Left ventricle myocardium inferior (tissue), 1 donor: ENCODE data around the gene NR1D1. TPM values are rescaled to one million over a fixed set of nuclear protein-coding genes. Genes with fewer than 3 reads are reported as not detected.

ENCODE experiments used
- DNase-seq: peaks from one replicate; pipeline ENCODE4 v3.0.0-alpha.2; 2020
- H3K27ac ChIP-seq: fragments of 200-600 bp; replicated peaks from 2 replicates; pipeline ENCODE4 v1.8.0; 2021
- H3K27me3 ChIP-seq: fragments of 200-600 bp; 2 replicates; pipeline ENCODE4 v1.8.0; 2021; ENCODE audit warnings: low read depth
- H3K36me3 ChIP-seq: fragments of 200-600 bp; 2 replicates; pipeline ENCODE4 v1.8.0; 2021
- H3K4me1 ChIP-seq: fragments of 200-600 bp; 2 replicates; pipeline ENCODE4 v1.8.0; 2021
- H3K4me3 ChIP-seq: fragments of 200-600 bp; 2 replicates; pipeline ENCODE4 v1.8.0; 2021; ENCODE audit warnings: mild to moderate bottlenecking, moderate library complexity
- H3K9me3 ChIP-seq: fragments of 200-600 bp; replicated peaks from 2 replicates; pipeline ENCODE4 v1.8.0; 2021
- intact Hi-C: fragments of 100-400 bp; cut with micrococcal nuclease; formaldehyde crosslinking; loops from one replicate; pipeline ENCODE4 v1.11.0; 2022
- total RNA-seq: library from RNA; stranded (reverse); fragmentation: NEBNext Ultra II Directional; extraction: Animal tissue kit (Norgen Biotek cat#: 25700); gene quantifications from one replicate; pipeline ENCODE4 v1.2.1, GENCODE V29; 2021
- TF ChIP-seq, protein P1 (sequence below): fragments of 200-600 bp; IDR thresholded peaks from 2 replicates; pipeline ENCODE4 v1.8.0; 2021; ENCODE audit warnings: antibody characterized with exemption, mild to moderate bottlenecking, borderline replicate concordance
- donor health status: DM: no; HTN: yes; CAD: no; lungs with severe emphysema.

The NR1D1 gene
- total RNA-seq, 1 donor from 2014 or later: 19.1 TPM

- no peak for DNase-seq
- intact Hi-C loops: no loop called here
Observed at GRCh38 chr17:40086150-40087044, 14.0 kb downstream of the NR1D1 start.

GRCh38 chr17:40084477-40084876, 15.9 kb downstream of the NR1D1 start:
- Histone ChIP-seq H3K27ac (no peak overlapping the region), H3K4me1 (peaks cover 20% of the 10 kb centered on the region), H3K9me3 (no peaks in the 10 kb centered on the region), H3K27me3 (no peaks in the 10 kb centered on the region), H3K4me3 (no peak overlapping the region), H3K36me3 (peaks cover 86% of the 10 kb centered on the region)
- no peak for DNase-seq
- TF ChIP-seq, protein P1, sequence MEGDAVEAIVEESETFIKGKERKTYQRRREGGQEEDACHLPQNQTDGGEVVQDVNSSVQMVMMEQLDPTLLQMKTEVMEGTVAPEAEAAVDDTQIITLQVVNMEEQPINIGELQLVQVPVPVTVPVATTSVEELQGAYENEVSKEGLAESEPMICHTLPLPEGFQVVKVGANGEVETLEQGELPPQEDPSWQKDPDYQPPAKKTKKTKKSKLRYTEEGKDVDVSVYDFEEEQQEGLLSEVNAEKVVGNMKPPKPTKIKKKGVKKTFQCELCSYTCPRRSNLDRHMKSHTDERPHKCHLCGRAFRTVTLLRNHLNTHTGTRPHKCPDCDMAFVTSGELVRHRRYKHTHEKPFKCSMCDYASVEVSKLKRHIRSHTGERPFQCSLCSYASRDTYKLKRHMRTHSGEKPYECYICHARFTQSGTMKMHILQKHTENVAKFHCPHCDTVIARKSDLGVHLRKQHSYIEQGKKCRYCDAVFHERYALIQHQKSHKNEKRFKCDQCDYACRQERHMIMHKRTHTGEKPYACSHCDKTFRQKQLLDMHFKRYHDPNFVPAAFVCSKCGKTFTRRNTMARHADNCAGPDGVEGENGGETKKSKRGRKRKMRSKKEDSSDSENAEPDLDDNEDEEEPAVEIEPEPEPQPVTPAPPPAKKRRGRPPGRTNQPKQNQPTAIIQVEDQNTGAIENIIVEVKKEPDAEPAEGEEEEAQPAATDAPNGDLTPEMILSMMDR: no peak
- intact Hi-C loops: no loop called here

More at GRCh38 chr17:40086150-40087044, 14.0 kb downstream of the NR1D1 start:
- Histone ChIP-seq H3K27me3 (no peaks in the 10 kb centered on the region), H3K27ac (peak overlapping the region; percentile 47), H3K36me3 (peaks cover 71% of the 10 kb centered on the region), H3K4me3 (no peak overlapping the region), H3K9me3 (no peaks in the 10 kb centered on the region), H3K4me1 (peaks cover 39% of the 10 kb centered on the region)
- TF ChIP-seq, protein P1: peak; percentile 91

DNA sequence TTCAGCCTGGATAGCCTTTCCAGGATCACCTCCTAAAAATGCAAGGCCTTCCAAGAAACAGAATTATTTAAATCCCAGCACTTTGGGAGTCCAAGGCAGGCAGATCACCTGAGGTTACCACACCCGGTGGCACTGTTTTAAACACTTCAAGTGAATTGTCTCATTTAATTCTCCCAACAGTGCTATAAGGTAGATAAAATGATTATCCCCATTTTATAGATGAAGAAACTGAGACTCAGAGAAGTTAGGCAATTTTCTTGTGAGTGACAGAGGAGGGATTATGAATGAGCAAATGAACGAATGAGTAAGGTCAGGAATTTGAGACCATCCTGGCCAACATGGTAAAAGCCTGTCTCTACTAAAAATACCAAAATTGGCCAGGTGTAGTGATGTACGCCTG, 20.8 kb downstream of the NR1D1 start:
- peaks cover 35% of the 10 kb centered on the region for H3K4me1 ChIP-seq
- TF ChIP-seq, protein P1: no peak
- no peak overlapping the region for H3K27ac ChIP-seq
- DNase-seq: no peak
- no peak overlapping the region for H3K4me3 ChIP-seq
- intact Hi-C loops: no loop called here
- no peaks in the 10 kb centered on the region for H3K27me3 ChIP-seq
- H3K36me3 ChIP-seq: peaks cover 65% of the 10 kb centered on the region
- H3K9me3 ChIP-seq: no peaks in the 10 kb centered on the region

- H3K4me3 ChIP-seq: peak overlapping the region; percentile 48
- peaks cover 52% of the 10 kb centered on the region for H3K36me3 ChIP-seq
- H3K9me3 ChIP-seq: no peaks in the 10 kb centered on the region
- TF ChIP-seq, protein P1: no peak
- H3K4me1 ChIP-seq: peaks cover 65% of the 10 kb centered on the region
- H3K27me3 ChIP-seq: no peaks in the 10 kb centered on the region
- intact Hi-C loops: no loop called here
- peak overlapping the region; percentile 100 for H3K27ac ChIP-seq
- no peak for DNase-seq
Observed at GRCh38 chr17:40076591-40076990, 23.8 kb downstream of the NR1D1 start.

- no peak for DNase-seq
- Histone ChIP-seq H3K4me1 (peaks cover 70% of the 10 kb centered on the region), H3K27me3 (no peaks in the 10 kb centered on the region), H3K36me3 (peaks cover 48% of the 10 kb centered on the region), H3K9me3 (no peaks in the 10 kb centered on the region), H3K27ac (peak overlapping the region; percentile 100), H3K4me3 (peak overlapping the region; percentile 48)
- intact Hi-C loops: no loop called here
- TF ChIP-seq, protein P1: no peak
Observed at GRCh38 chr17:40075942-40076498, 24.4 kb downstream of the NR1D1 start.
